ENCODE measurements around the gene LSAMP. TPM values are rescaled to one million over a fixed set of nuclear protein-coding genes. Genes with fewer than 3 reads are reported as not detected.

LSAMP gene
- total and polyA plus RNA-seq, 2 of the 13 experiments (the other 11 are each of a cell fraction or from before 2014, with no cell fraction given): not detected

GRCh38 chr3:115783938-115784738 is 661.1 kb downstream of the LSAMP start (continued):
- TF ChIP-seq ZNF275 (CRISPR knock-in tag; IDR thresholded peaks at IDR 0.05; ENCODE audit: borderline replicate concordance) (no peak), ZNF83 (CRISPR knock-in tag; IDR thresholded peaks at IDR 0.05; ENCODE audit: borderline replicate concordance) (no peak), BRD4 (CRISPR knock-in tag; IDR thresholded peaks at IDR 0.05) (no peak), PHF21A (CRISPR knock-in tag; IDR thresholded peaks at IDR 0.05) (peak; percentile 62), ARNTL (CRISPR knock-in tag; IDR thresholded peaks at IDR 0.05) (peak; percentile 62), FOXA3 (CRISPR knock-in tag; IDR thresholded peaks at IDR 0.05) (peak; percentile 54), ZBTB38 (CRISPR knock-in tag; IDR thresholded peaks at IDR 0.05) (peak; percentile 25; the same call in 1 of the 2 replicates), ZNF331 (CRISPR knock-in tag; IDR thresholded peaks at IDR 0.05) (no peak; the same call in none of the 2 replicates), MYC (CRISPR knock-in tag; IDR thresholded peaks at IDR 0.05; ENCODE audit: borderline replicate concordance) (peak; percentile 86), RNF2 (conservative IDR thresholded peaks at IDR 0.05; ENCODE audit: low read depth) (no peak), FOXO1 (CRISPR knock-in tag; IDR thresholded peaks at IDR 0.05) (peak; percentile 52), THRA (CRISPR knock-in tag; IDR thresholded peaks at IDR 0.05; ENCODE audit: borderline replicate concordance) (peak; percentile 61; the same call in 1 of the 2 replicates), SKIL (CRISPR knock-in tag; IDR thresholded peaks at IDR 0.05; ENCODE audit: borderline replicate concordance) (0 out of 2 replicates have a peak, but pooled peaks have one; percentile 13), ZNF660 (CRISPR knock-in tag; IDR thresholded peaks at IDR 0.05; ENCODE audit: borderline replicate concordance, low read depth) (no peak), ATRX (CRISPR knock-in tag; IDR thresholded peaks at IDR 0.05; ENCODE audit: borderline replicate concordance) (no peak), ARID4A (CRISPR knock-in tag; IDR thresholded peaks at IDR 0.05; ENCODE audit: borderline replicate concordance) (peak; percentile 86), CTCF (CRISPR knock-in tag; IDR thresholded peaks at IDR 0.05) (peak; percentile 91), SMARCE1 (IDR thresholded peaks at IDR 0.05; ENCODE audit: borderline replicate concordance) (no peak)

Data from HepG2 (cell line).